Measurements from ENCODE around the gene RCSD1.

DNA sequence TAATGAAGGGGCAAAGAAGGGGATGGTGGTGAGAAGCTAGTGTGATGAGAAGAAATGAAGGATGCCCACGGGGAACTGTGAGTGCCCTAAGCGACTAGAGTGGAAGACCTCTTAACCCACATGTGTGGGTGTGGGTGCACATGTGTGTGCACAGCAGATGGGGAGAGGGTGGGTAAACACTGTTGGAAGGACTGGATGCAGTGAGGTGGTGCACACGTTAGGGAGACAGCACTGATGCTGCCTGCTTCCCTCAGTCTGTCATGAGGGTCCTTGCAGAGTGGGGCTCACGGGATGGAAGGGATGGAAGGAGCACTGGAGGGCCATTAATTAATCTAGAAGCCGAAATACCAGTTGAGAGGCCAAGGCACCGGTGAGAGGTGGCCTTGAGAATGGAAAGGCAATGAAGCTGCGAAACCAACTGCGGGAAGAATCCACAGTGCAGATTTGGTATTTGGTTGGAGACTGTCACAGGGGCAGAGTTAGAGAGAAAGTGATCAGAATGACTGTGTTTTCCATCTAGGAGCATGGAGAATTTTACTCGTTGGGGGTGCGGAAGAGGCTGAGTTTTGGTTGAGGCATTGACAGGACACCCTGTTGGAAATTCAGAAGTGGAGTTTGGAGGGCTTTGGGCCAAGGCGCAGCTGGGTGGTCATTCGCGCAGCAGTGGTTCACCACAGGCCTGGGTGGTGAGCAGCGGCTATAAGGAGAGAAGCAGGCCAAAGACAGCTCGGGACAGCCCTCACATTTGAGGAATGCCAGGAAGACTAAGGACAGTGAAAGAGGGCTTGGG, 15.8 kb downstream of the RCSD1 start:
- TF ChIP-seq EZH2phosphoT487 (conservative IDR thresholded peaks at IDR 0.05; ENCODE audit: low read length), result no peak
- TF ChIP-seq, protein P1, sequence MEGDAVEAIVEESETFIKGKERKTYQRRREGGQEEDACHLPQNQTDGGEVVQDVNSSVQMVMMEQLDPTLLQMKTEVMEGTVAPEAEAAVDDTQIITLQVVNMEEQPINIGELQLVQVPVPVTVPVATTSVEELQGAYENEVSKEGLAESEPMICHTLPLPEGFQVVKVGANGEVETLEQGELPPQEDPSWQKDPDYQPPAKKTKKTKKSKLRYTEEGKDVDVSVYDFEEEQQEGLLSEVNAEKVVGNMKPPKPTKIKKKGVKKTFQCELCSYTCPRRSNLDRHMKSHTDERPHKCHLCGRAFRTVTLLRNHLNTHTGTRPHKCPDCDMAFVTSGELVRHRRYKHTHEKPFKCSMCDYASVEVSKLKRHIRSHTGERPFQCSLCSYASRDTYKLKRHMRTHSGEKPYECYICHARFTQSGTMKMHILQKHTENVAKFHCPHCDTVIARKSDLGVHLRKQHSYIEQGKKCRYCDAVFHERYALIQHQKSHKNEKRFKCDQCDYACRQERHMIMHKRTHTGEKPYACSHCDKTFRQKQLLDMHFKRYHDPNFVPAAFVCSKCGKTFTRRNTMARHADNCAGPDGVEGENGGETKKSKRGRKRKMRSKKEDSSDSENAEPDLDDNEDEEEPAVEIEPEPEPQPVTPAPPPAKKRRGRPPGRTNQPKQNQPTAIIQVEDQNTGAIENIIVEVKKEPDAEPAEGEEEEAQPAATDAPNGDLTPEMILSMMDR (IDR thresholded peaks at IDR 0.05; ENCODE audit: insufficient read depth, low read length, poor library complexity, severe bottlenecking), result no peak
